ENCODE data around the gene COL9A2. TPM values are rescaled to one million over a fixed set of nuclear protein-coding genes. Genes with fewer than 3 reads are reported as not detected.

Gene COL9A2
- total RNA-seq, 1 donor from 2014 or later, result 20.2 TPM

GRCh38 chr1:40257688-40258444, 59.2 kb downstream of the COL9A2 start, which contains the start of gene ZMPSTE24:
ZMPSTE24 (plus strand) TSS chr1:40258236; CDS start chr1:40258272, 36 bp downstream.
- peak; percentile 80 for DNase-seq (ENCODE audit: low read depth)
- no peaks in the 10 kb centered on the region for H3K27me3 ChIP-seq (ENCODE audit: control insufficient read depth, insufficient read depth, low read length)
- H3K4me3 ChIP-seq (ENCODE audit: low read depth, low read length), result peak within 1 kb of the TSS; percentile 76
- TF ChIP-seq CTCF (IDR thresholded peaks at IDR 0.05; ENCODE audit: insufficient read depth, low read length, poor library complexity, severe bottlenecking), result no peak
- no peaks in the 10 kb centered on the region for H3K36me3 ChIP-seq (ENCODE audit: control insufficient read depth, insufficient read depth, low read length)

GRCh38 chr1:40257313-40257687, 59.8 kb downstream of the COL9A2 start:
- Histone ChIP-seq H3K27me3 (ENCODE audit: control insufficient read depth, insufficient read depth, low read length) (no peaks in the 10 kb centered on the region), H3K36me3 (ENCODE audit: control insufficient read depth, insufficient read depth, low read length) (no peaks in the 10 kb centered on the region), H3K4me3 (ENCODE audit: low read depth, low read length) (peak overlapping the region; percentile 76)
- DNase-seq (ENCODE audit: low read depth), result no peak
- TF ChIP-seq CTCF (IDR thresholded peaks at IDR 0.05; ENCODE audit: insufficient read depth, low read length, poor library complexity, severe bottlenecking), result no peak

GRCh38 chr1:40256401-40257084, 60.5 kb downstream of the COL9A2 start:
- DNase-seq (ENCODE audit: low read depth), result no peak
- Histone ChIP-seq H3K36me3 (ENCODE audit: control insufficient read depth, insufficient read depth, low read length) (no peaks in the 10 kb centered on the region), H3K4me3 (ENCODE audit: low read depth, low read length) (peak overlapping the region; percentile 76), H3K27me3 (ENCODE audit: control insufficient read depth, insufficient read depth, low read length) (no peaks in the 10 kb centered on the region)
- no peak for TF ChIP-seq CTCF (IDR thresholded peaks at IDR 0.05; ENCODE audit: insufficient read depth, low read length, poor library complexity, severe bottlenecking)

- DNase-seq (ENCODE audit: low read depth), result no peak
- no peak for TF ChIP-seq CTCF (IDR thresholded peaks at IDR 0.05; ENCODE audit: insufficient read depth, low read length, poor library complexity, severe bottlenecking)
- H3K4me3 ChIP-seq (ENCODE audit: low read depth, low read length), result no peak overlapping the region
- no peaks in the 10 kb centered on the region for H3K27me3 ChIP-seq (ENCODE audit: control insufficient read depth, insufficient read depth, low read length)
- no peaks in the 10 kb centered on the region for H3K36me3 ChIP-seq (ENCODE audit: control insufficient read depth, insufficient read depth, low read length)
Measured at GRCh38 chr1:40255231-40255630, 61.9 kb downstream of the COL9A2 start.

- no peak for TF ChIP-seq CTCF (IDR thresholded peaks at IDR 0.05; ENCODE audit: insufficient read depth, low read length, poor library complexity, severe bottlenecking)
- Histone ChIP-seq H3K4me3 (ENCODE audit: low read depth, low read length) (no peak overlapping the region), H3K36me3 (ENCODE audit: control insufficient read depth, insufficient read depth, low read length) (no peaks in the 10 kb centered on the region), H3K27me3 (ENCODE audit: control insufficient read depth, insufficient read depth, low read length) (no peaks in the 10 kb centered on the region)
- DNase-seq (ENCODE audit: low read depth), result no peak
Measured at GRCh38 chr1:40252601-40253000, 64.5 kb downstream of the COL9A2 start.
